A673 (cell line): Measurements from ENCODE around the gene DNAI7.

Experiments used
- EZH2 ChIP-seq: fragments of 200-600 bp; sonication (generic); IDR thresholded peaks from 2 replicates; pipeline ENCODE4 v1.6.1; 2017; ENCODE audit warnings: borderline replicate concordance, low read depth, mild to moderate bottlenecking, mixed read lengths, antibody characterized with exemption, low read length; ENCODE audit not compliant: poor library complexity, severe bottlenecking
- TF ChIP-seq, protein P1 (sequence below): fragments of 300-800, 200-600 bp; sonication (generic); conservative IDR thresholded peaks from 2 replicates; pipeline ENCODE4 v1.5.1; 2017; ENCODE audit warnings: low read depth, mild to moderate bottlenecking, antibody characterized with exemption, low read length, moderate library complexity, mixed read lengths

DNA sequence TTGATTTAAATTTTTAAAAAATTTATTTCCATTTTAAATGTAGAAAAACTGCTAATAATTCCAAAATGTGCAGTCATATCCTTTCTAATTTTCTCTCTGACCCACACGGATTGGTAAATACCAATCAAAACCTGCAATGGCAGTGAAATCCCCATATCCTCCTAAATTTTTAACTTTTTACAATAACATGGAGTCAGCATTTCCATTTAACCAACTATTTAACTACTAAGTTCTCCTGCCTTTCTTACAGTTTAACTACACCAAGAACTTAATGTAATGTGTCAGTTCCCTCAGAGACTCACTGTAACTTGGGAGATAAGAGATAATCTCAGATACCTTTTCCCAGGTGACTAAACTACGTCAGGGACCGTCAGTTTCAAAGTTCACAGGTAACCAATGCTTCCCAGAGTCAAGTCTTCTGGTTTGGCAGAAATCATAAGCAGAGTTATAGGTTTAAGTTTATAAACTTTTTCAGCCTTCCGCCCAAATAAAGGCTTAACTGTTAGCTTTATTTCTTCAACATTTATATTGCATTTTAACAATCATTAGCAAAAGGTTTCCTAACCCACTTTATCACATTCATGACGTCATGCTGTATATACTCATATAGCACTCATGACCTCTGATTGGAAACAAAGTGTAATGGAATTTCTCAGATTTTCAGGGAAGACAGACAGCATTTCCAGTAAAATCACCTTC lies 48.2 kb upstream of the DNAI7 start:
- no peak for TF ChIP-seq EZH2
- TF ChIP-seq, protein P1, sequence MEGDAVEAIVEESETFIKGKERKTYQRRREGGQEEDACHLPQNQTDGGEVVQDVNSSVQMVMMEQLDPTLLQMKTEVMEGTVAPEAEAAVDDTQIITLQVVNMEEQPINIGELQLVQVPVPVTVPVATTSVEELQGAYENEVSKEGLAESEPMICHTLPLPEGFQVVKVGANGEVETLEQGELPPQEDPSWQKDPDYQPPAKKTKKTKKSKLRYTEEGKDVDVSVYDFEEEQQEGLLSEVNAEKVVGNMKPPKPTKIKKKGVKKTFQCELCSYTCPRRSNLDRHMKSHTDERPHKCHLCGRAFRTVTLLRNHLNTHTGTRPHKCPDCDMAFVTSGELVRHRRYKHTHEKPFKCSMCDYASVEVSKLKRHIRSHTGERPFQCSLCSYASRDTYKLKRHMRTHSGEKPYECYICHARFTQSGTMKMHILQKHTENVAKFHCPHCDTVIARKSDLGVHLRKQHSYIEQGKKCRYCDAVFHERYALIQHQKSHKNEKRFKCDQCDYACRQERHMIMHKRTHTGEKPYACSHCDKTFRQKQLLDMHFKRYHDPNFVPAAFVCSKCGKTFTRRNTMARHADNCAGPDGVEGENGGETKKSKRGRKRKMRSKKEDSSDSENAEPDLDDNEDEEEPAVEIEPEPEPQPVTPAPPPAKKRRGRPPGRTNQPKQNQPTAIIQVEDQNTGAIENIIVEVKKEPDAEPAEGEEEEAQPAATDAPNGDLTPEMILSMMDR: no peak
